Jurkat, Clone E6-1 (cell line): Measurements from ENCODE around the gene APH1B.

ENCODE experiments used
- DNase-seq: peaks from one replicate; pipeline ENCODE4 v3.0.0-alpha.2; 2011; ENCODE audit warnings: low read depth, low spot score
- H3K4me3 ChIP-seq: 2 replicates; pipeline ENCODE4 v1.5.1; 2011; ENCODE audit warnings: mild to moderate bottlenecking, low read length, control low read depth, moderate library complexity

APH1B gene

GRCh38 chr15:63322541-63322940 is 45.1 kb downstream of the APH1B start:
- H3K4me3 ChIP-seq: no peak overlapping the region
- no peak for DNase-seq

GRCh38 chr15:63323798-63324563 is 46.6 kb downstream of the APH1B start:
- no peak for DNase-seq
- no peak overlapping the region for H3K4me3 ChIP-seq

- no peak for DNase-seq
- no peak overlapping the region for H3K4me3 ChIP-seq
Measured at GRCh38 chr15:63324770-63325169, 47.4 kb downstream of the APH1B start.

- DNase-seq: no peak
- no peak overlapping the region for H3K4me3 ChIP-seq
Measured at GRCh38 chr15:63327648-63328421, 50.4 kb downstream of the APH1B start.

- no peak overlapping the region for H3K4me3 ChIP-seq
- DNase-seq: no peak
Measured at GRCh38 chr15:63329567-63330350, 52.4 kb downstream of the APH1B start.

- DNase-seq: no peak
- H3K4me3 ChIP-seq: no peak overlapping the region
Measured at GRCh38 chr15:63330926-63331325, 53.5 kb downstream of the APH1B start.

- H3K4me3 ChIP-seq: no peak overlapping the region
- no peak for DNase-seq
Measured at GRCh38 chr15:63331456-63331855, 54.1 kb downstream of the APH1B start.

GRCh38 chr15:63332367-63333124 is 55.1 kb downstream of the APH1B start:
- no peak for DNase-seq
- no peak overlapping the region for H3K4me3 ChIP-seq

- no peak for DNase-seq
Measured at GRCh38 chr15:63334821-63335220, 57.4 kb downstream of the APH1B start.

GRCh38 chr15:63335543-63336240 is 58.3 kb downstream of the APH1B start:
- no peak for DNase-seq

More at GRCh38 chr15:63334821-63335220, 57.4 kb downstream of the APH1B start:
- no peak overlapping the region for H3K4me3 ChIP-seq

GRCh38 chr15:63337046-63337445 is 59.6 kb downstream of the APH1B start:
- H3K4me3 ChIP-seq: no peak overlapping the region
- no peak for DNase-seq

More at GRCh38 chr15:63335543-63336240, 58.3 kb downstream of the APH1B start:
- H3K4me3 ChIP-seq: no peak overlapping the region

GRCh38 chr15:63338170-63338569 is 60.8 kb downstream of the APH1B start:
- no peak overlapping the region for H3K4me3 ChIP-seq
- no peak for DNase-seq

GRCh38 chr15:63339006-63339766 is 61.8 kb downstream of the APH1B start:
- H3K4me3 ChIP-seq: no peak overlapping the region
- DNase-seq: no peak

- DNase-seq: no peak
- H3K4me3 ChIP-seq: no peak overlapping the region
Measured at GRCh38 chr15:63339836-63340235, 62.4 kb downstream of the APH1B start.

- DNase-seq: no peak
- H3K4me3 ChIP-seq: no peak overlapping the region
Measured at GRCh38 chr15:63340353-63340752, 62.9 kb downstream of the APH1B start.

- DNase-seq: no peak
- no peak overlapping the region for H3K4me3 ChIP-seq
Measured at GRCh38 chr15:63340878-63341277, 63.5 kb downstream of the APH1B start.

GRCh38 chr15:63341898-63342297 is 64.5 kb downstream of the APH1B start:
- DNase-seq: no peak
- H3K4me3 ChIP-seq: no peak overlapping the region
